ENCODE data around the gene ABCC1.

ABCC1 gene

GRCh38 chr16:16045879-16046278, 96.5 kb downstream of the ABCC1 start:
- no peaks in the 10 kb centered on the region for H4K20me1 ChIP-seq (ENCODE audit: low read depth, low read length)

GRCh38 chr16:16047761-16048160, 98.3 kb downstream of the ABCC1 start:
- Histone ChIP-seq H3K9ac (ENCODE audit: low read length) (no peak overlapping the region), H3F3A (ENCODE audit: insufficient read depth) (peaks cover 9% of the 10 kb centered on the region), H3K9me3 (ENCODE audit: insufficient read depth, low read length) (no peaks in the 10 kb centered on the region), H3K36me3 (ENCODE audit: low read length) (peaks cover 4% of the 10 kb centered on the region; the same call in 1 of the 2 replicates), H3K27ac (ENCODE audit: low read depth, low read length) (no peak overlapping the region), H4K20me1 (ENCODE audit: low read depth, low read length) (no peaks in the 10 kb centered on the region), H3K4me2 (ENCODE audit: low read depth, low read length, poor library complexity, severe bottlenecking) (no peak overlapping the region), H2AFZ (ENCODE audit: low read depth, low read length, severe bottlenecking) (no peak overlapping the region), H3K4me3 (ENCODE audit: insufficient read depth, low read length, poor library complexity, severe bottlenecking) (no peak overlapping the region), H3K27me3 (ENCODE audit: low read length) (no peaks in the 10 kb centered on the region), H3K9me2 (replicated peaks; ENCODE audit: insufficient read depth, low read length) (no peaks in the 10 kb centered on the region), H3K79me2 (ENCODE audit: insufficient read depth, low read length) (no peaks in the 10 kb centered on the region)
- TF ChIP-seq EZH2phosphoT487 (conservative IDR thresholded peaks at IDR 0.05; ENCODE audit: low read length) (no peak), CTCF (IDR thresholded peaks at IDR 0.05; ENCODE audit: insufficient read depth, low read length, poor library complexity, severe bottlenecking) (no peak)

More at GRCh38 chr16:16045879-16046278, 96.5 kb downstream of the ABCC1 start:
- no peaks in the 10 kb centered on the region for H3K9me2 ChIP-seq (replicated peaks; ENCODE audit: insufficient read depth, low read length)
- H3K9ac ChIP-seq (ENCODE audit: low read length) = no peak overlapping the region
- no peaks in the 10 kb centered on the region for H3K79me2 ChIP-seq (ENCODE audit: insufficient read depth, low read length)
- TF ChIP-seq CTCF (IDR thresholded peaks at IDR 0.05; ENCODE audit: insufficient read depth, low read length, poor library complexity, severe bottlenecking) = no peak
- no peak for TF ChIP-seq EZH2phosphoT487 (conservative IDR thresholded peaks at IDR 0.05; ENCODE audit: low read length)
- H3K9me3 ChIP-seq (ENCODE audit: insufficient read depth, low read length) = no peaks in the 10 kb centered on the region
- H3K27ac ChIP-seq (ENCODE audit: low read depth, low read length) = no peak overlapping the region
- H3K27me3 ChIP-seq (ENCODE audit: low read length) = no peaks in the 10 kb centered on the region
- H3K4me2 ChIP-seq (ENCODE audit: low read depth, low read length, poor library complexity, severe bottlenecking) = no peak overlapping the region
- no peak overlapping the region for H3K4me3 ChIP-seq (ENCODE audit: insufficient read depth, low read length, poor library complexity, severe bottlenecking)
- H2AFZ ChIP-seq (ENCODE audit: low read depth, low read length, severe bottlenecking) = no peak overlapping the region
- H3K36me3 ChIP-seq (ENCODE audit: low read length) = peaks cover 4% of the 10 kb centered on the region; the same call in 1 of the 2 replicates
- peaks cover 9% of the 10 kb centered on the region for H3F3A ChIP-seq (ENCODE audit: insufficient read depth)

- H3K36me3 ChIP-seq (ENCODE audit: low read length) = peaks cover 4% of the 10 kb centered on the region; the same call in 1 of the 2 replicates
- TF ChIP-seq CTCF (IDR thresholded peaks at IDR 0.05; ENCODE audit: insufficient read depth, low read length, poor library complexity, severe bottlenecking) (no peak), EZH2phosphoT487 (conservative IDR thresholded peaks at IDR 0.05; ENCODE audit: low read length) (no peak)
- no peaks in the 10 kb centered on the region for H4K20me1 ChIP-seq (ENCODE audit: low read depth, low read length)
- no peaks in the 10 kb centered on the region for H3K79me2 ChIP-seq (ENCODE audit: insufficient read depth, low read length)
- H2AFZ ChIP-seq (ENCODE audit: low read depth, low read length, severe bottlenecking) = no peak overlapping the region
- H3K9ac ChIP-seq (ENCODE audit: low read length) = no peak overlapping the region
- no peaks in the 10 kb centered on the region for H3K27me3 ChIP-seq (ENCODE audit: low read length)
- H3K27ac ChIP-seq (ENCODE audit: low read depth, low read length) = peak overlapping the region; percentile 78; the same call in 1 of the 2 replicates
- H3F3A ChIP-seq (ENCODE audit: insufficient read depth) = peaks cover 9% of the 10 kb centered on the region
- no peak overlapping the region for H3K4me3 ChIP-seq (ENCODE audit: insufficient read depth, low read length, poor library complexity, severe bottlenecking)
- no peaks in the 10 kb centered on the region for H3K9me2 ChIP-seq (replicated peaks; ENCODE audit: insufficient read depth, low read length)
- no peaks in the 10 kb centered on the region for H3K9me3 ChIP-seq (ENCODE audit: insufficient read depth, low read length)
- no peak overlapping the region for H3K4me2 ChIP-seq (ENCODE audit: low read depth, low read length, poor library complexity, severe bottlenecking)
Measured at GRCh38 chr16:16048904-16049582, 99.6 kb downstream of the ABCC1 start.

Data from SU-DHL-6 (cell line).